SK-N-SH treated with all-trans-retinoic acid at 6 μM for 48 hours (cell line): ENCODE results near the gene PSMA7.

Source experiments
- ARNTL ChIP-seq: fragments of 450-650 bp; formaldehyde crosslinking; IDR thresholded peaks from 2 replicates; pipeline ENCODE4 v1.5.0; 2020; ENCODE audit warnings: low read depth, mild to moderate bottlenecking, moderate library complexity, borderline replicate concordance
- GLIS3 ChIP-seq: fragments of 250-450 bp; sonication (Bioruptor Pico); IDR thresholded peaks from 2 replicates; pipeline ENCODE4 v1.5.0; 2020; ENCODE audit warnings: mild to moderate bottlenecking, moderate library complexity
- OSR1 ChIP-seq: fragments of 250-450 bp; sonication (Bioruptor Pico); IDR thresholded peaks from 2 replicates; pipeline ENCODE4 v1.8.0; 2022; ENCODE audit warnings: moderate library complexity, mild to moderate bottlenecking, inconsistent platforms
- TOX ChIP-seq: fragments of 250-450 bp; sonication (Bioruptor Pico); IDR thresholded peaks from 2 replicates; pipeline ENCODE4 v1.8.0; 2021; ENCODE audit warnings: mild to moderate bottlenecking, moderate library complexity, borderline replicate concordance
- ZFP3 ChIP-seq: fragments of 250-450 bp; sonication (Bioruptor Pico); IDR thresholded peaks from 2 replicates; pipeline ENCODE4 v1.5.0; 2020; ENCODE audit warnings: mild to moderate bottlenecking, moderate library complexity
- TF ChIP-seq, protein P1 (sequence below): fragments of 250-450 bp; sonication (Bioruptor Pico); IDR thresholded peaks from 2 replicates; pipeline ENCODE4 v1.5.1; 2020; ENCODE audit warnings: low read depth, mild to moderate bottlenecking, moderate library complexity
- TF ChIP-seq, protein P2 (sequence below): fragments of 250-450 bp; sonication (Bioruptor Pico); IDR thresholded peaks from 2 replicates; pipeline ENCODE4 v1.8.0; 2021; ENCODE audit warnings: low read depth, mild to moderate bottlenecking, moderate library complexity, borderline replicate concordance

GRCh38 chr20:62164879-62165761, 21.9 kb upstream of the PSMA7 start:
- TF ChIP-seq TOX (no peak), ZFP3 (CRISPR knock-in tag) (no peak), ARNTL (CRISPR knock-in tag) (no peak), OSR1 (CRISPR knock-in tag) (no peak), GLIS3 (CRISPR knock-in tag) (no peak)
- TF ChIP-seq, protein P1, sequence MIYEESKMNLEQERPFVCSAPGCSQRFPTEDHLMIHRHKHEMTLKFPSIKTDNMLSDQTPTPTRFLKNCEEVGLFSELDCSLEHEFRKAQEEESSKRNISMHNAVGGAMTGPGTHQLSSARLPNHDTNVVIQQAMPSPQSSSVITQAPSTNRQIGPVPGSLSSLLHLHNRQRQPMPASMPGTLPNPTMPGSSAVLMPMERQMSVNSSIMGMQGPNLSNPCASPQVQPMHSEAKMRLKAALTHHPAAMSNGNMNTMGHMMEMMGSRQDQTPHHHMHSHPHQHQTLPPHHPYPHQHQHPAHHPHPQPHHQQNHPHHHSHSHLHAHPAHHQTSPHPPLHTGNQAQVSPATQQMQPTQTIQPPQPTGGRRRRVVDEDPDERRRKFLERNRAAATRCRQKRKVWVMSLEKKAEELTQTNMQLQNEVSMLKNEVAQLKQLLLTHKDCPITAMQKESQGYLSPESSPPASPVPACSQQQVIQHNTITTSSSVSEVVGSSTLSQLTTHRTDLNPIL (CRISPR knock-in tag), result no peak
- TF ChIP-seq, protein P2, sequence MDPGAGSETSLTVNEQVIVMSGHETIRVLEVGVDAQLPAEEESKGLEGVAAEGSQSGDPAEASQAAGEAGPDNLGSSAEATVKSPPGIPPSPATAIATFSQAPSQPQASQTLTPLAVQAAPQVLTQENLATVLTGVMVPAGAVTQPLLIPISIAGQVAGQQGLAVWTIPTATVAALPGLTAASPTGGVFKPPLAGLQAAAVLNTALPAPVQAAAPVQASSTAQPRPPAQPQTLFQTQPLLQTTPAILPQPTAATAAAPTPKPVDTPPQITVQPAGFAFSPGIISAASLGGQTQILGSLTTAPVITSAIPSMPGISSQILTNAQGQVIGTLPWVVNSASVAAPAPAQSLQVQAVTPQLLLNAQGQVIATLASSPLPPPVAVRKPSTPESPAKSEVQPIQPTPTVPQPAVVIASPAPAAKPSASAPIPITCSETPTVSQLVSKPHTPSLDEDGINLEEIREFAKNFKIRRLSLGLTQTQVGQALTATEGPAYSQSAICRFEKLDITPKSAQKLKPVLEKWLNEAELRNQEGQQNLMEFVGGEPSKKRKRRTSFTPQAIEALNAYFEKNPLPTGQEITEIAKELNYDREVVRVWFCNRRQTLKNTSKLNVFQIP, result no peak
